Measurements from ENCODE around the gene EPGN. TPM values are rescaled to one million over a fixed set of nuclear protein-coding genes. Genes with fewer than 3 reads are reported as not detected.

Gene EPGN
- total RNA-seq, 5 donors from 2014 or later (not counting 1 experiment from before 2014, with no cell fraction given) = 0.77 to 4.0 TPM; not detected in 3

DNA sequence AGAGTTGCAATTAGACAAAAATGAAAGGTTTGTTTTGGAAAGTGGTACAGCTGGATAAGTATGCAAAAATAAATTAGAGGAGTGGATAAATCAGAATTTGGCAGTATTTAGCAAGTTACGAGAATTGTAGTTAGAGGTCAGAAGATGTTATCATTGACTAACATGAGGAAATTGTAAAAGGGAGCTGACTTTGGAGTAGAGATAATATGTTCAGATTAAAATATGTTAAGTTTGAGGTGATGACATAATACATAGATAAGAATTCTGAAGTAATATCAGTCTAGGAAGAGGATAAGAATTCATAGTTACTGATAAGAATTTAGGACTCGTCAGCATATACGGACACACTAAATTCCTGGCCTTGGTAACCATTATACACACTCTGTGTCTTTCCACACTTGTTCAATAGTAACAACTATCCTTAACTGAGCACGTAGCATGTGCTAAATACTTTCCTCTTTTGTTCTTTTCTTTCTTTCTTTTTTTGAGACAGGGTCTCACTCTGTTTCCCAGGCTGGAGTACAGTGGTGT lies 4.1 kb upstream of the EPGN start:
- no peaks in the 10 kb centered on the region for H3K36me3 Mint-ChIP-seq
- H3K27me3 Mint-ChIP-seq = no peaks in the 10 kb centered on the region
- Histone ChIP-seq H3K4me1 (ENCODE audit: control insufficient read depth in 1 of 2, extremely low read depth in 1 of 2, insufficient read depth in 2 of 2, low read length in 2 of 2) (peaks cover 0 to 6% of the 10 kb centered on the region in 2 experiments), H3K4me3 (ENCODE audit: control insufficient read depth in 1 of 2, extremely low read depth in 1 of 2, low read length in 1 of 2) (no peak overlapping the region), H3K9me3 (no peaks in the 10 kb centered on the region), H3K36me3 (ENCODE audit: control insufficient read depth in 2 of 2, extremely low read depth in 1 of 2, insufficient read depth in 1 of 2, low read length in 1 of 2) (no peaks in the 10 kb centered on the region), H3K27me3 (replicated peaks in 1 of 2; ENCODE audit: control insufficient read depth in 2 of 2, extremely low read depth in 1 of 2, insufficient read depth in 2 of 2, low read length in 1 of 2) (no peaks in the 10 kb centered on the region), H3K27ac (ENCODE audit: low read length) (no peak overlapping the region)
- H3K4me3 Mint-ChIP-seq = no peak overlapping the region
- DNase-seq (no peak), ATAC-seq (replicated peaks in 1 of 4) (no peak)
- no peaks in the 10 kb centered on the region for H3K9me3 Mint-ChIP-seq
- 92% methylated on average over 3 of the region's 4 CpGs for WGBS (ENCODE audit: insufficient coverage)
- POLR2A ChIA-PET = interaction anchor here in 1 of 2 donors (0.6 kb wide), 1 partner anchor 24 kb away, joined by 4 read pairs; no protein-coding TSS in a partner anchor
- no peak overlapping the region for H3K27ac Mint-ChIP-seq
- H3K4me1 Mint-ChIP-seq = peaks cover 9% of the 10 kb centered on the region in 3 donors
- CTCF ChIA-PET = interaction anchor here in 1 of 2 donors (0.6 to 0.8 kb wide), 2 partner anchors 11 to 16 kb away, joined by 3 to 4 read pairs; no protein-coding TSS in a partner anchor

- WGBS (ENCODE audit: insufficient coverage) = 100% methylated on average over 1 of the region's 1 CpG
These were observed 3.3 kb upstream of the EPGN start for GRCh38 chr4:74305000-74305399.

DNA sequence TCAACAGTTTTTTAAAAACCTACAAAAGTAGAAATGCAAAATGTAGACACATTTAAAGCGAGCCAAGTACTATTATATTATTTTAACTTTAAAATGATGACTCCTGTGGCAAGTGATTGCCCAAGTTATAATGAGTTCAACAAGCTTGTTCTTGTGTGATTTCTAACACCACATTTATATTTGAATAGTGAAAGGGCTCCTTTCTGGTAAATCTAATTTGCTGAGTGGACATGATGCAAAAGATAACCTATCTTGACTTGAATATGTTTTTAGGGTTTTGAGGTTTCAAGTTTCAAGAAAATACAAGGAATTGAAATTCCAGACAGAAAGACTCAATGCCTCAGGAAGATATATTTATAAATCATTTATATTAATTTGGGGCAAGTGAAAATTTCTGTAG lies 1.1 kb upstream of the EPGN start:
- Mint-ChIP-seq H3K27ac (no peak overlapping the region), H3K4me3 (no peak overlapping the region), H3K4me1 (peaks cover 9 to 13% (median 12%) of the 10 kb centered on the region in 3 donors), H3K9me3 (no peaks in the 10 kb centered on the region), H3K36me3 (no peaks in the 10 kb centered on the region), H3K27me3 (no peaks in the 10 kb centered on the region)
- no peak overlapping the region for H3K4me3 ChIP-seq (ENCODE audit: control insufficient read depth in 1 of 2, extremely low read depth in 1 of 2, low read length in 1 of 2)
- H3K36me3 ChIP-seq (ENCODE audit: control insufficient read depth in 2 of 2, extremely low read depth in 1 of 2, insufficient read depth in 1 of 2, low read length in 1 of 2) = no peaks in the 10 kb centered on the region
- ChIA-PET POLR2A (interaction anchor here in 1 of 2 donors (0.5 kb wide), 1 partner anchor 1242 kb away, joined by 9 read pairs; no protein-coding TSS in a partner anchor), CTCF (interaction anchor here (1.0 to 1.4 kb wide), 3 partner anchors 11 to 77 kb away, joined by 3 to 4 read pairs (median 4); no protein-coding TSS in a partner anchor)
- no peak overlapping the region for H3K27ac ChIP-seq (ENCODE audit: low read length)
- H3K27me3 ChIP-seq (replicated peaks in 1 of 2; ENCODE audit: control insufficient read depth in 2 of 2, extremely low read depth in 1 of 2, insufficient read depth in 2 of 2, low read length in 1 of 2) = no peaks in the 10 kb centered on the region
- H3K4me1 ChIP-seq (ENCODE audit: control insufficient read depth in 1 of 2, extremely low read depth in 1 of 2, insufficient read depth in 2 of 2, low read length in 2 of 2) = peaks cover 0 to 10% of the 10 kb centered on the region in 2 experiments
- DNase-seq = no peak
- no peak for ATAC-seq (replicated peaks in 1 of 4)
- no peaks in the 10 kb centered on the region for H3K9me3 ChIP-seq
- WGBS (ENCODE audit: insufficient coverage) = no CpG with 5 or more reads among the region's 1 CpG

More at GRCh38 chr4:74305000-74305399, 3.3 kb upstream of the EPGN start:
- no peak overlapping the region for H3K27ac Mint-ChIP-seq
- POLR2A ChIA-PET = no interaction called here
- DNase-seq = no peak
- Histone ChIP-seq H3K4me1 (ENCODE audit: control insufficient read depth in 1 of 2, extremely low read depth in 1 of 2, insufficient read depth in 2 of 2, low read length in 2 of 2) (peaks cover 0 to 10% of the 10 kb centered on the region in 2 experiments), H3K9me3 (no peaks in the 10 kb centered on the region), H3K4me3 (ENCODE audit: control insufficient read depth in 1 of 2, extremely low read depth in 1 of 2, low read length in 1 of 2) (no peak overlapping the region), H3K27me3 (replicated peaks in 1 of 2; ENCODE audit: control insufficient read depth in 2 of 2, extremely low read depth in 1 of 2, insufficient read depth in 2 of 2, low read length in 1 of 2) (no peaks in the 10 kb centered on the region), H3K36me3 (ENCODE audit: control insufficient read depth in 2 of 2, extremely low read depth in 1 of 2, insufficient read depth in 1 of 2, low read length in 1 of 2) (no peaks in the 10 kb centered on the region), H3K27ac (ENCODE audit: low read length) (no peak overlapping the region)
- no peak overlapping the region for H3K4me3 Mint-ChIP-seq
- H3K9me3 Mint-ChIP-seq = no peaks in the 10 kb centered on the region
- CTCF ChIA-PET = interaction anchor here in 1 of 2 donors (0.5 kb wide), 1 partner anchor 60 kb away, joined by 3 read pairs; no protein-coding TSS in a partner anchor
- ATAC-seq (replicated peaks in 1 of 4) = no peak
- H3K4me1 Mint-ChIP-seq = peaks cover 9 to 13% (median 12%) of the 10 kb centered on the region in 3 donors
- H3K36me3 Mint-ChIP-seq = no peaks in the 10 kb centered on the region
- H3K27me3 Mint-ChIP-seq = no peaks in the 10 kb centered on the region

- POLR2A ChIA-PET = no interaction called here
- Mint-ChIP-seq H3K4me3 (no peak overlapping the region), H3K4me1 (peaks cover 9 to 13% (median 12%) of the 10 kb centered on the region in 3 donors), H3K27ac (no peak overlapping the region), H3K36me3 (no peaks in the 10 kb centered on the region), H3K27me3 (no peaks in the 10 kb centered on the region), H3K9me3 (no peaks in the 10 kb centered on the region)
- Histone ChIP-seq H3K36me3 (ENCODE audit: control insufficient read depth in 2 of 2, extremely low read depth in 1 of 2, insufficient read depth in 1 of 2, low read length in 1 of 2) (no peaks in the 10 kb centered on the region), H3K9me3 (no peaks in the 10 kb centered on the region), H3K27me3 (replicated peaks in 1 of 2; ENCODE audit: control insufficient read depth in 2 of 2, extremely low read depth in 1 of 2, insufficient read depth in 2 of 2, low read length in 1 of 2) (no peaks in the 10 kb centered on the region), H3K4me3 (ENCODE audit: control insufficient read depth in 1 of 2, extremely low read depth in 1 of 2, low read length in 1 of 2) (no peak overlapping the region), H3K27ac (ENCODE audit: low read length) (no peak overlapping the region), H3K4me1 (ENCODE audit: control insufficient read depth in 1 of 2, extremely low read depth in 1 of 2, insufficient read depth in 2 of 2, low read length in 2 of 2) (peaks cover 0 to 10% of the 10 kb centered on the region in 2 experiments)
- CTCF ChIA-PET = interaction anchor here (0.5 to 2.2 kb wide), 5 partner anchors 79 to 175 kb away, joined by 3 to 7 read pairs (median 3); no protein-coding TSS in a partner anchor
- ATAC-seq (replicated peaks in 1 of 4) (no peak), DNase-seq (no peak)
These were observed 953 bp downstream of the EPGN start for GRCh38 chr4:74309223-74309622.

- no CpG with 5 or more reads among the region's 4 CpGs for WGBS (ENCODE audit: insufficient coverage)
- H3K4me1 Mint-ChIP-seq = peaks cover 9 to 13% (median 12%) of the 10 kb centered on the region in 3 donors
- CTCF ChIA-PET = interaction anchor here (0.6 to 2.0 kb wide), 3 partner anchors 82 to 123 kb away, joined by 3 to 13 read pairs (median 5); no protein-coding TSS in a partner anchor
- no peak overlapping the region for H3K4me3 Mint-ChIP-seq
- ATAC-seq (replicated peaks in 1 of 4) (no peak), DNase-seq (peak in 6 of 35 experiments; percentile 7 to 64 (median 12))
- peaks cover 0 to 3% of the 10 kb centered on the region in 2 donors for H3K27me3 Mint-ChIP-seq
- no peak overlapping the region for H3K4me3 ChIP-seq (ENCODE audit: control insufficient read depth in 1 of 2, extremely low read depth in 1 of 2, low read length in 1 of 2)
- H3K27me3 ChIP-seq (replicated peaks in 1 of 2; ENCODE audit: control insufficient read depth in 2 of 2, extremely low read depth in 1 of 2, insufficient read depth in 2 of 2, low read length in 1 of 2) = no peaks in the 10 kb centered on the region
- H3K36me3 Mint-ChIP-seq = no peaks in the 10 kb centered on the region
- no peak overlapping the region for H3K27ac ChIP-seq (ENCODE audit: low read length)
- no peak overlapping the region for H3K27ac Mint-ChIP-seq
- POLR2A ChIA-PET = no interaction called here
- H3K9me3 ChIP-seq = no peaks in the 10 kb centered on the region
- no peaks in the 10 kb centered on the region for H3K36me3 ChIP-seq (ENCODE audit: control insufficient read depth in 2 of 2, extremely low read depth in 1 of 2, insufficient read depth in 1 of 2, low read length in 1 of 2)
- H3K4me1 ChIP-seq (ENCODE audit: control insufficient read depth in 1 of 2, extremely low read depth in 1 of 2, insufficient read depth in 2 of 2, low read length in 2 of 2) = peaks cover 0 to 10% of the 10 kb centered on the region in 2 experiments
- no peaks in the 10 kb centered on the region for H3K9me3 Mint-ChIP-seq
These were observed 3.5 kb downstream of the EPGN start for GRCh38 chr4:74311696-74312313.

DNA sequence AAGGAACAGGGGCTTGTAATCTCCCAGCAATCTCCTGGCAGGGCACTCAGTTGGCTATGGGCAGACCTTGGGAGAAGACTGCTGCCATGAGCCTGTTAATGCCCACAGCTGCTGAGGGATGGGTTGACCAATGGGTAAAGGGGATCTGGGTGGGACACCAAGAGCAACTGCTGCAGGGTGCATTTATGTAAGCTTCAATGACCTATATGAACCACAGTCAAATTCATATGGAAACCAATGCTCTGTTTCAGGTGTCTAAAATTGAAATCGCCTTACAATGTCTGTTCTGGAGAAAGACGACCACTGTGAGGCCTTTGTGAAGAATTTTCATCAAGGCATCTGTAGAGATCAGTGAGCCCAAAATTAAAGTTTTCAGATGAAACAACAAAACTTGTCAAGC lies 6.1 kb downstream of the EPGN start:
- Histone ChIP-seq H3K36me3 (ENCODE audit: control insufficient read depth in 2 of 2, extremely low read depth in 1 of 2, insufficient read depth in 1 of 2, low read length in 1 of 2) (no peaks in the 10 kb centered on the region), H3K27me3 (replicated peaks in 1 of 2; ENCODE audit: control insufficient read depth in 2 of 2, extremely low read depth in 1 of 2, insufficient read depth in 2 of 2, low read length in 1 of 2) (no peaks in the 10 kb centered on the region), H3K4me3 (ENCODE audit: control insufficient read depth in 1 of 2, extremely low read depth in 1 of 2, low read length in 1 of 2) (no peak overlapping the region), H3K9me3 (no peaks in the 10 kb centered on the region), H3K27ac (ENCODE audit: low read length) (no peak overlapping the region), H3K4me1 (ENCODE audit: control insufficient read depth in 1 of 2, extremely low read depth in 1 of 2, insufficient read depth in 2 of 2, low read length in 2 of 2) (peaks cover 0 to 2% of the 10 kb centered on the region in 2 experiments)
- ATAC-seq (replicated peaks in 1 of 4) = no peak
- H3K27ac Mint-ChIP-seq = no peak overlapping the region
- no peaks in the 10 kb centered on the region for H3K36me3 Mint-ChIP-seq
- H3K4me3 Mint-ChIP-seq = no peak overlapping the region
- H3K4me1 Mint-ChIP-seq = peaks cover 0 to 2% (median 2%) of the 10 kb centered on the region in 3 donors
- H3K9me3 Mint-ChIP-seq = no peaks in the 10 kb centered on the region
- no peak for DNase-seq
- ChIA-PET CTCF (interaction anchor here in 1 of 2 donors (1.2 kb wide), 1 partner anchor 83 kb away, joined by 3 read pairs; no protein-coding TSS in a partner anchor), POLR2A (no interaction called here)
- peaks cover 0 to 3% of the 10 kb centered on the region in 2 donors for H3K27me3 Mint-ChIP-seq
- WGBS (ENCODE audit: insufficient coverage) = no CpG with 5 or more reads among the region's 2 CpGs

Measured in T-cell (primary cell).